MCF 10A (cell line): ENCODE data around the gene DNAJB13. TPM values are rescaled to one million over a fixed set of nuclear protein-coding genes. Genes with fewer than 3 reads are reported as not detected.

Experiments
- BruUV-seq: library from RNA; stranded (reverse); fragments of 400-500 nt; replicated peaks from 2 replicates; lab custom pipeline; 2021; lab: Mats Ljungman, UMichigan
- CTCF ChIA-PET: fragments of 300-600 bp; sonication (Branson Sonifier 250); formaldehyde crosslinking; extraction: SDS; loops from one replicate; lab custom pipeline; 2021; ENCODE audit warnings: antibody characterized with exemption, inconsistent platforms; lab: Yijun Ruan, JAX
- POLR2A ChIA-PET: fragments of 300-600, 350-650 bp; sonication (Branson Sonifier 250); formaldehyde crosslinking; extraction: SDS; loops from one replicate; lab custom pipeline; 2020; ENCODE audit warnings: antibody characterized with exemption, inconsistent platforms; lab: Yijun Ruan, JAX
- DNase-seq: peaks from one replicate; pipeline ENCODE4 v3.0.0-alpha.2; 2018; ENCODE audit not compliant: unreplicated experiment
- H3K27ac Mint-ChIP-seq: one replicate; pipeline ENCODE4 v1.8.0; 2022; ENCODE audit warnings: mild to moderate bottlenecking, low read depth, mixed read lengths; ENCODE audit not compliant: unreplicated experiment
- H3K27me3 Mint-ChIP-seq: one replicate; pipeline ENCODE4 v1.8.0; 2022; ENCODE audit warnings: mixed read lengths; ENCODE audit not compliant: insufficient read depth, unreplicated experiment
- H3K36me3 Mint-ChIP-seq: one replicate; pipeline ENCODE4 v1.8.0; 2022; ENCODE audit warnings: mild to moderate bottlenecking, moderate library complexity, mixed read lengths; ENCODE audit not compliant: insufficient read depth, unreplicated experiment
- H3K4me1 Mint-ChIP-seq: one replicate; pipeline ENCODE4 v1.8.0; 2022; ENCODE audit warnings: mixed read lengths; ENCODE audit not compliant: insufficient read depth, unreplicated experiment
- H3K4me3 Mint-ChIP-seq: one replicate; pipeline ENCODE4 v1.8.0; 2022; ENCODE audit warnings: mild to moderate bottlenecking, moderate library complexity, mixed read lengths; ENCODE audit not compliant: unreplicated experiment
- H3K9me3 Mint-ChIP-seq: one replicate; pipeline ENCODE4 v1.8.0; 2022; ENCODE audit warnings: mixed read lengths; ENCODE audit not compliant: unreplicated experiment
- intact Hi-C: fragments of 100-400 bp; cut with micrococcal nuclease; formaldehyde crosslinking; loops from 2 replicates; pipeline ENCODE4 v1.14.1; 2022
- total RNA-seq: library from RNA; stranded (reverse); gene quantifications from 2 replicates; pipeline ENCODE4 v1.2.3, GENCODE V29; 2022
- TF ChIP-seq, protein P1 (sequence below): fragments of 200-600 bp; IDR thresholded peaks from one replicate; pipeline ENCODE4 v1.8.0; 2022; ENCODE audit warnings: antibody characterized with exemption, mild to moderate bottlenecking; ENCODE audit not compliant: unreplicated experiment

Gene DNAJB13
- total RNA-seq, 1 experiment from 2014 or later = 0.30 TPM

DNA sequence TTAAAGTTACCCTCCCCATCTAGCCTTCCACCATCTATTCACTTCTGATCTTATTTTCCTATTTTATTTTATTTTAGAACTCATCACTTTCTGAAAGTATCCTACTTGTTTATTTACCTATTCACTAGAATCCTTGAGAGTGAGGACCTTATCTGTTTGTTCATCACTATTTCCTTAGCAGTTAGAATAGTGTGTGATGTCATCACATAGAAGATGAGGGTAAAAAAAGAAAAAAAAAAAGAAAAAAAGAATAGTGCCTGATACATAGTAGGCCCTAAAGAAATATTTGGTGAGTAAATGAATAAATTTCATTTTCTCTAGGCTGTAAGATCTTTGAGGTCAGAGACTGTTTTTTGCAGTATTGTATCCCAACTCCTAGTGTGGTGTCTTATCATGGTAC lies 37.4 kb upstream of the DNAJB13 start:
- no peak for DNase-seq
- Mint-ChIP-seq H3K9me3 (no peaks in the 10 kb centered on the region), H3K4me3 (no peak overlapping the region), H3K4me1 (no peaks in the 10 kb centered on the region), H3K36me3 (peaks cover 80% of the 10 kb centered on the region), H3K27me3 (no peaks in the 10 kb centered on the region), H3K27ac (no peak overlapping the region)
- BruUV-seq = no TSS peak
- intact Hi-C loops = no loop called here
- POLR2A ChIA-PET = interaction anchor here (0.8 kb wide), 1 partner anchor 8 kb away, joined by 4 read pairs; no protein-coding TSS in a partner anchor
- TF ChIP-seq, protein P1, sequence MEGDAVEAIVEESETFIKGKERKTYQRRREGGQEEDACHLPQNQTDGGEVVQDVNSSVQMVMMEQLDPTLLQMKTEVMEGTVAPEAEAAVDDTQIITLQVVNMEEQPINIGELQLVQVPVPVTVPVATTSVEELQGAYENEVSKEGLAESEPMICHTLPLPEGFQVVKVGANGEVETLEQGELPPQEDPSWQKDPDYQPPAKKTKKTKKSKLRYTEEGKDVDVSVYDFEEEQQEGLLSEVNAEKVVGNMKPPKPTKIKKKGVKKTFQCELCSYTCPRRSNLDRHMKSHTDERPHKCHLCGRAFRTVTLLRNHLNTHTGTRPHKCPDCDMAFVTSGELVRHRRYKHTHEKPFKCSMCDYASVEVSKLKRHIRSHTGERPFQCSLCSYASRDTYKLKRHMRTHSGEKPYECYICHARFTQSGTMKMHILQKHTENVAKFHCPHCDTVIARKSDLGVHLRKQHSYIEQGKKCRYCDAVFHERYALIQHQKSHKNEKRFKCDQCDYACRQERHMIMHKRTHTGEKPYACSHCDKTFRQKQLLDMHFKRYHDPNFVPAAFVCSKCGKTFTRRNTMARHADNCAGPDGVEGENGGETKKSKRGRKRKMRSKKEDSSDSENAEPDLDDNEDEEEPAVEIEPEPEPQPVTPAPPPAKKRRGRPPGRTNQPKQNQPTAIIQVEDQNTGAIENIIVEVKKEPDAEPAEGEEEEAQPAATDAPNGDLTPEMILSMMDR = no peak
- CTCF ChIA-PET = no interaction called here

DNA sequence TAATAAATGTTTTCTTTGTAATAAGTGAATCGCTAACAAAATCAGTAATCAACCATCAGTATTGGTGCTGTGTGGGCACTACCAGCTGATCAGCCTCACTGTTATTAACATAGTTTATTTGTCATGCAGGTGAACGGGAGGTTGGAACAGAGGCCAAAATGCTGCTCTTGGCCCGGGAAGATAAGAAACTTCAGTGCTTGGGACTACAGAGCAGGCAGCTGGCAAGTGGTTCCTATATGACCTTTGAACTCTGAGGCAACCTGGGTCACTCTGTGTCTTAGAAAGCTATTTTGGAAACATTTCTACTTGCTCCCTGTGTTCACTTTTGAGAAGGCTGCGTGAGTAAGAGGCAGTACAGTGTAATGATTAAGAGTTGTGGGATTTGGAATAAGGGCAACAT lies 36.5 kb upstream of the DNAJB13 start:
- H3K4me1 Mint-ChIP-seq = no peaks in the 10 kb centered on the region
- H3K4me3 Mint-ChIP-seq = no peak overlapping the region
- BruUV-seq = no TSS peak
- TF ChIP-seq, protein P1 = no peak
- POLR2A ChIA-PET = interaction anchor here (0.7 to 0.8 kb wide), 2 partner anchors 9 to 390 kb away, joined by 4 read pairs; no protein-coding TSS in a partner anchor
- intact Hi-C loops = no loop called here
- no peak for DNase-seq
- CTCF ChIA-PET = interaction anchor here (0.5 kb wide), 1 partner anchor 1658 kb away, joined by 3 read pairs; no protein-coding TSS in a partner anchor
- H3K27ac Mint-ChIP-seq = no peak overlapping the region
- H3K36me3 Mint-ChIP-seq = peaks cover 86% of the 10 kb centered on the region
- no peaks in the 10 kb centered on the region for H3K27me3 Mint-ChIP-seq
- no peaks in the 10 kb centered on the region for H3K9me3 Mint-ChIP-seq

DNA sequence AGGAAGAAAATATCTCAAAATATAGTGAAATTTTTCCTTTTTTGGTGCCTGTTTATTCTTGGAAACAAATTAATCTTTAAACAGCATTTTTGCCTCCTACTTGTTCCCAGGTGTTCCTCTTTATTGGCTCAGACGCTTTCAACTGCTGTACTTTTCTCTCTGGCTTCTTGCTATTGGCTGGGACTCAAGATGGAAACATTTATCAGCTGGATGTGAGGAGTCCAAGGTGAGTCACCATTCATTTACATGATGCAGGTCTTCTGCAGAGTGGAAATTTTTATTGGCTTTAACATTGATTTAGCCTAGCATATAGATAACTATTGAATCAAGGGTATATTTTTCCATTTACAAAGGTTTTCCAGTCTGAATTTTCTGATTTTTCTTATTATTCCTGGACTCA lies 34.4 kb upstream of the DNAJB13 start:
- intact Hi-C loops = no loop called here
- POLR2A ChIA-PET = no interaction called here
- CTCF ChIA-PET = interaction anchor here (0.6 to 0.7 kb wide), 3 partner anchors 61 to 1482 kb away, joined by 3 to 4 read pairs (median 3); partner anchors contain the start of gene CLPB
- no peak overlapping the region for H3K4me3 Mint-ChIP-seq
- H3K27me3 Mint-ChIP-seq = no peaks in the 10 kb centered on the region
- no peaks in the 10 kb centered on the region for H3K9me3 Mint-ChIP-seq
- no peak overlapping the region for H3K27ac Mint-ChIP-seq
- DNase-seq = peak; percentile 21
- BruUV-seq = no TSS peak
- H3K4me1 Mint-ChIP-seq = no peaks in the 10 kb centered on the region
- TF ChIP-seq, protein P1 = no peak
- H3K36me3 Mint-ChIP-seq = peaks cover 84% of the 10 kb centered on the region

DNA sequence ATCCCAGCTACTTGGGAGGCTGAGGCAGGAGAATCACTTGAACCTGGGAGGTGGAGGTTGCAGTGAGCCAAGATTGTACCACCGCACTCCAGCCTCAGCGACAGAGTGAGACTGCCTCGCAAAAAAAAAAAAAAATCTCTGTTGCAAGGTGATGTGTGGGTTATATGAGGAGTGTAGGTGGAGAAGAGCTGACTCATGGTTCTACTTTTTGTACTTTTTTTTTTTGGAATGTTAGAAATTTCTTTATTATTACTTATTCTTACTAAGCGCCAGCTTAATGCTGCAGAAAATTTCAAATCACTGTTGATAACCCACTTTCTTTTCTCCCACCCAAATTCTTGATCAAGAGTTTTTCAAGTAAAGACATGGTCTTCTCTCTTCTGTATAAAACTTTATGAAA lies 29.6 kb upstream of the DNAJB13 start:
- no TSS peak for BruUV-seq
- no peak for DNase-seq
- TF ChIP-seq, protein P1 = no peak
- intact Hi-C loops = no loop called here
- no peaks in the 10 kb centered on the region for H3K4me1 Mint-ChIP-seq
- POLR2A ChIA-PET = interaction anchor here (0.7 kb wide), 1 partner anchor 29 kb away, joined by 3 read pairs; no protein-coding TSS in a partner anchor
- H3K36me3 Mint-ChIP-seq = peaks cover 79% of the 10 kb centered on the region
- H3K27me3 Mint-ChIP-seq = no peaks in the 10 kb centered on the region
- CTCF ChIA-PET = interaction anchor here (0.9 kb wide), 2 partner anchors 32 to 614 kb away, joined by 3 to 4 read pairs; no protein-coding TSS in a partner anchor
- H3K4me3 Mint-ChIP-seq = no peak overlapping the region
- no peaks in the 10 kb centered on the region for H3K9me3 Mint-ChIP-seq
- H3K27ac Mint-ChIP-seq = no peak overlapping the region
